ENCODE results near the gene LRP2.

Gene LRP2

DNA sequence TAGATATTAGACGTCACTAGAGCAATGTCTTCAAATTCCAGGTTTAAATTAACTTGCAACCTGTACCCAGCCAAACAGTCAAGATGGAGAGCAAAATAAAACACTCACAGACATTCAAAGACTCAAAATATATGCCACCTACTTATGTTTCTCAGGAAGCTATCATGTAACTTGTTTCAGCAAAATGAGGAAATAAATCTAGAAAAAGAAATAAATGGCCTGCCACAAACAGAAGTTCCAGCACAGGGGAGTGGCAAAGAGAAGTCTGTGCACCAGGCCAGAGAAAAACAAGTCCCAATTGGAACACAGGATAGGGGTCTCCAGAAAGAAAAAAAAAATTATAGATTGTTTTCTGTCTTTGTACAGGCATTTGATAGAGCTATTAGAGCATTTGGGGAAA lies 96.7 kb downstream of the LRP2 start:
- peaks cover 0 to 3% of the 10 kb centered on the region in 2 donors for H3K9me3 Mint-ChIP-seq
- H3K27me3 Mint-ChIP-seq = no peaks in the 10 kb centered on the region
- no peak overlapping the region for H3K27ac Mint-ChIP-seq
- H3K4me3 Mint-ChIP-seq = no peak overlapping the region
- H3K36me3 Mint-ChIP-seq = no peaks in the 10 kb centered on the region
- ATAC-seq (replicated peaks) (no peak), DNase-seq (no peak)
- peaks cover 0 to 7% of the 10 kb centered on the region in 2 donors for H3K4me1 Mint-ChIP-seq

DNA sequence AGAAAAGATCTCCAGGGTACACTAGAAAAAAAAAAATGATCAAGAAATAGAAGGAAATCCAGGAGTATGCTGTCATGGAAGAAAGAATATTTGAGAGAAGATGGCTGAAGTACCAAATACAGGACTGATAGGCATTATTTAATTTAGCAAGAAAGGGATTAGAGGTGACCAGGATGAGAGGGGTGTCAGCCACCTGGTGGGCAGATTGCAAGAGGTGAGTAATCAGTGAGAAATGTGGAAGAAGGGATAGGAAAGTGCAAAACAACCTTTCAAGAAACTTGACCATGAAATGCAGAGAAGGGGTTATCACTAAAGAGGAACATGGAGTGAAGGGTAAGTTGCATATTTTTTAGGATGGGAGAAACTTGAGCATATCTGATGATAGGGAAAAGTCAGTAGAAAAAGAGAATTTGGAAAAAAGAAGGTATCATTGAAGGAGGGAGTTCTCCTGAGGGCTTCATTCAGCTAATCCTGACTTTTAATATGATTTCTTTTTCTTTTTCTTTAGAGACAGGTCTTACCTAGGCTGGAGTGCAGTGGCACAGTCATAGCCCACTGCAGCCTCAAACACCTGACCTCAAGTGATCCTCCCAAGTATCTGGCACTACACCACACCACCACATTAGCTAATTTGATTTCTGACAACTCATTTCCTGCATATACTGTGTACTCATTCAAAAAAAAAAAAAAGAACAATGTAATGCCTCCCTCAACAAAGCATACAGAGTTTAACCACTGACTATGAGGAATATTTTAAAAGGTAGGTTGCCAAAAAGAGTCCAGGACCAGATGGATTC lies 101.3 kb downstream of the LRP2 start:
- Mint-ChIP-seq H3K27me3 (peaks cover 0 to 6% of the 10 kb centered on the region in 2 donors), H3K4me1 (peaks cover 0 to 7% of the 10 kb centered on the region in 2 donors), H3K36me3 (no peaks in the 10 kb centered on the region), H3K27ac (no peak overlapping the region), H3K9me3 (peaks cover 0 to 1% of the 10 kb centered on the region in 2 donors), H3K4me3 (no peak overlapping the region)
- ATAC-seq (replicated peaks) (no peak), DNase-seq (no peak)

DNA sequence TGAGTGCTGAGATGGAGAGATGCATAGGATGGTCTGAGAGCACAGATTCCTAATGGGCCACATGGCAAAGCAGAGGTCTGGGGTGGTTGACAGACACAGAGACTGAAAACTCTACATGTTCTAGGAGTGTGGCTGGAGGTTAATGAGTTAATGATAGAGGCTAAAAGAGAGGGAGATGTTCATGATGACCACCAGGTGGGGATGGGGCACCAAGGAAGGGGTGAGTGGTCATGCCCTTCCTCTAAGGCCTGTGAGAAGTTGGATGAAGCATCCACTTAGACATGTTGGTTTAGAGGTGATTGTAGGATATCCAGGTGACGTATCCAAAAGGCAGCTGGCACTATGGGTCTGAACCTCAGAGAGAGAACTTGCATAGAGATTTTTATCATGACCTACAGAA lies 102.1 kb downstream of the LRP2 start:
- no peak overlapping the region for H3K27ac Mint-ChIP-seq
- H3K4me1 Mint-ChIP-seq = peaks cover 0 to 1% of the 10 kb centered on the region in 2 donors
- ATAC-seq (replicated peaks) = no peak
- H3K4me3 Mint-ChIP-seq = no peak overlapping the region
- peaks cover 0 to 1% of the 10 kb centered on the region in 2 donors for H3K9me3 Mint-ChIP-seq
- no peak for DNase-seq
- H3K27me3 Mint-ChIP-seq = peaks cover 0 to 6% of the 10 kb centered on the region in 2 donors
- H3K36me3 Mint-ChIP-seq = no peaks in the 10 kb centered on the region

DNA sequence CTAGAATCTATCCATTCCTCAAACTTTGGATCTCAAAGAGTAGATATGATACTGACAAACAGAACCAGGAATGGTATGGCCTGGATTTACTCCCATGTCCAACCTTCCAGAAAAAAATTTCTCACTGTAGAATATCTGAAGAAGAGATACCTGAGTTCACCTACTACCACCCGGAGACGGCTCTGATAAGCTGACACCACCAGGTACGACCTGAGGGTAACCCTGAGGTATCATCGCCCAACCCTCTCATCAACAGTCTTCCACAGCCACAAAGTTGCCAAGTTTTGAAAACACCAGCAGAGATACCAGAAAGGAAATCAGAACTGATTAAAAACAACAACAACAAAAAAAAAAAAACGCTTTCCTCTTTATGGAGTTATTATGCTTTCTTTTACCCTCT lies 102.9 kb downstream of the LRP2 start:
- Mint-ChIP-seq H3K4me1 (no peaks in the 10 kb centered on the region), H3K27me3 (peaks cover 0 to 6% of the 10 kb centered on the region in 2 donors), H3K27ac (no peak overlapping the region), H3K9me3 (peaks cover 0 to 1% of the 10 kb centered on the region in 2 donors), H3K36me3 (no peaks in the 10 kb centered on the region), H3K4me3 (no peak overlapping the region)
- ATAC-seq (replicated peaks) (no peak), DNase-seq (no peak)

DNA sequence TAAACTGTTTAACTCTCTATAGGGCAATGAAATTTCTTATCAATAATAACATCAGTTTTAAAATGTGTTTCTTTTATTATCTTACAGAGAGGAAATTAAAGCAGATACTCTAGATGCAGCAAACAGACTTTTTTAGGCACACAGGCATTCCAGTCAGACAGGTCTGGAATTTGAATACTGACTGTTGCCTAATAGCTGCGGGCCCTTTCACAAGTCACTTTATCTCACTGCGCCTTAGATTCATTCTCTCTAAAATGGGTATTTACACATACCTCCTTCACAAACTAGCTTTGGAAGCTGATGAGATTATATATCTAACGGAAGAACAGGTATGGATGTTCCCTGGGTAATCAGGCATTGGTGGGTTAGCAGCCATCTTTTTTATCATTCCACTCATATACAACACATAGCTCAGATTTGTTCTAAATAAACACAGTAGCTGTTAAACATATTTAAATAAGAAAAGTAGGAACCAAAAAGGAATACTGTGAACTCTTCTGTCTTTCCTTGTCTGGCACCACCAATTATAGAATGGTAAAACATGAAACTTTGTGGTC lies 104.2 kb downstream of the LRP2 start:
- no peak for ATAC-seq (replicated peaks)
- Mint-ChIP-seq H3K4me3 (no peak overlapping the region), H3K27ac (no peak overlapping the region), H3K4me1 (no peaks in the 10 kb centered on the region), H3K9me3 (peaks cover 0 to 1% of the 10 kb centered on the region in 2 donors), H3K27me3 (peaks cover 0 to 6% of the 10 kb centered on the region in 2 donors), H3K36me3 (no peaks in the 10 kb centered on the region)
- DNase-seq = no peak

DNA sequence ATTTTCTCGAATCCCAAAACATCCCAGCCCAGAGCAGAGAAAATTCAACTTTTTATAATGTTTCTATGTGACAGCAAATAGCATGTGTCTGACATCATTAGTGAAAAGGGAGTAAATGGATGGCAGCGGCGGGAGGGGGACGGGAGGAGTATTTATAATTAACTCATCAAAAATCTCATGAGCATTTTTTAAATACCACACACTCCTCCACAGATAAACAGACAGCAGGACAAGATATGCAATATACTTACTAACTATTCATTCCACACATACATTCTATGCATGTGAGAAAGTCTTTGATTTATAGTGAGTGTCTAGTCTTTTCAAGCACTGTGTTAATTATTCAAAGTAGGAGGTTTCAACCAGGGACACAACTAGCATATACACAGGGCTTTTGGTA lies 107.6 kb downstream of the LRP2 start:
- no peaks in the 10 kb centered on the region for H3K4me1 Mint-ChIP-seq
- no peaks in the 10 kb centered on the region for H3K9me3 Mint-ChIP-seq
- DNase-seq = no peak
- no peaks in the 10 kb centered on the region for H3K36me3 Mint-ChIP-seq
- peaks cover 0 to 6% of the 10 kb centered on the region in 2 donors for H3K27me3 Mint-ChIP-seq
- ATAC-seq (replicated peaks) = no peak
- H3K27ac Mint-ChIP-seq = no peak overlapping the region
- no peak overlapping the region for H3K4me3 Mint-ChIP-seq

DNA sequence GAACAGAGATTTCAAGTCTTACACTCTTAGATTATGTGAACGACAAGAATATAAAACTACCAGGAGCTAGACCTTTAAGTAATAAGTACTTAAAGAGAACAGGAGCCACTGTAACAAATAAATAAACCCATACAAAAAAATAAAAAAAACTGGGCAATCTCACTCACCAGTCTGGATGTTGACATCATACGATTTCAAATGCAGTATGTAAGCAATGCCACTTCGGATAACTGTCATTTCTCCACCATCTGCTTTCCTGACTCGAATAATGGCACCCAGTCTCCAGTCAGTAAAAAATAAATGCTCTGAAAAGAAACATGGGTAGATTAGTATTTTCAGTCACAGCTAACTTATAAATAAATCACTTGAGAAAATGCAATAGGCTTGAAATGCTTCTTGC lies 115.1 kb downstream of the LRP2 start:
- Mint-ChIP-seq H3K9me3 (no peaks in the 10 kb centered on the region), H3K27me3 (no peaks in the 10 kb centered on the region), H3K36me3 (no peaks in the 10 kb centered on the region), H3K27ac (no peak overlapping the region), H3K4me1 (no peaks in the 10 kb centered on the region), H3K4me3 (no peak overlapping the region)
- DNase-seq (no peak), ATAC-seq (replicated peaks) (no peak)

DNA sequence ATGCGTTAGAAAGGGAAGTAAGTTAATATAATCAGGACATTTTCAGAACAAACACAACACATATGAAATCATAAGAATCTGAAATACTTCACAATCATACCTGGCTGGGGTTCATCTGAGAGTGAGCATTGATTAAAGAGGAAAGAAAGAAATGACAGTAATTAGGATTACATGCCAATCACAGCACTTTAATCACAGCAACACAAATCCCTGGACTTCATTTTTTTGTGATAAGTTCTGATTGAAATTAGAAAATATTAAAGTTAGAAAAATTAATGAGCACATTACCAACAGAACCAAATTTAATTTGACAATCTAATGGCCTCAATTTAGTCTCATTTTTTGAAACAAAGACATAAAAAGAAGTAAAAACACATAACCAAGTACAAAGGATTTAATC lies 121.9 kb downstream of the LRP2 start:
- Mint-ChIP-seq H3K36me3 (no peaks in the 10 kb centered on the region), H3K27ac (no peak overlapping the region)

DNA sequence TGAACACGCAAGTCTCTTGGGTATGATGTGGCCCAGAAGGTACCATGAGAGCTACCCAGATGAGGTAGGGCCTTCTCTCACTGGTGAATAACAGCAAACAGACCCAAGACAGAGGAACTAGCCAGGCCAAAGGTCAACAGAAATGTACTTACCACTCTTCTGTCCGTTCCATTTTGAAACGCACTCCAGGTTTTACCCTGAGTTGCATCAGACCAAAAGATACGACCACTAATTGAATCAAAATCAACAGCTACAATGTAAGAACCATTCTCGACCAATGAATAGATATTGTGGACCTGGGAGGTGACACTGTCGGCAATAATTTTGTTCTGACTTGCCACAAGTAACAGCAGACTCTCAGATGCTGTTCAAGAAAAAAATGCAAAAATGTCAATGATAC lies 124.4 kb downstream of the LRP2 start:
- DNase-seq = no peak
- ATAC-seq (replicated peaks) = no peak
- H3K4me1 Mint-ChIP-seq = peaks cover 0 to 3% of the 10 kb centered on the region in 2 donors
- peaks cover 0 to 3% of the 10 kb centered on the region in 2 donors for H3K27me3 Mint-ChIP-seq
- no peaks in the 10 kb centered on the region for H3K36me3 Mint-ChIP-seq
- no peak overlapping the region for H3K4me3 Mint-ChIP-seq
- H3K27ac Mint-ChIP-seq = no peak overlapping the region
- no peaks in the 10 kb centered on the region for H3K9me3 Mint-ChIP-seq

More for the DNA sequence above, 121.9 kb downstream of the LRP2 start:
- ATAC-seq (replicated peaks) (no peak), DNase-seq (no peak)
- Mint-ChIP-seq H3K27me3 (peaks cover 0 to 3% of the 10 kb centered on the region in 2 donors), H3K4me1 (peaks cover 0 to 3% of the 10 kb centered on the region in 2 donors), H3K4me3 (no peak overlapping the region), H3K9me3 (no peaks in the 10 kb centered on the region)

DNA sequence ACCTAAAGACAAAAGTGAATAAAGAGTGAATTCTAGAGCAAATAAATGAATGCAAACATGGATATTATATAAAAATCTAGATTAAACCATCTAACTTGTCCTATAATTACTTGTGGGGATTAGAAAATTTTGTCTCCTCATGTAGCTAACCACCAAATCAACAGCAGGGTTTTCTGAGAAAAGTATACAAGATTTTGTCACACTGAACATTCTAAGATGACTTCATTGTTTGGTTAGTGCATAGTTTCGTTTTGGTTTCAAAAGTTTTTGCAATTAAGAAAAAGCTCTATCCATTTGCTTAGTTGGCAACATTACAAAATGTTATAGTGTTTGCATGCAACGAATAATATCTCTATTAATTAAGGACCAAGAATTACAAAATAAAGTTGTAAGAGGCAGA lies 125.0 kb downstream of the LRP2 start:
- H3K36me3 Mint-ChIP-seq = no peaks in the 10 kb centered on the region
- no peak overlapping the region for H3K4me3 Mint-ChIP-seq
- no peaks in the 10 kb centered on the region for H3K9me3 Mint-ChIP-seq
- peaks cover 0 to 3% of the 10 kb centered on the region in 2 donors for H3K27me3 Mint-ChIP-seq
- DNase-seq (no peak), ATAC-seq (replicated peaks) (no peak)
- no peak overlapping the region for H3K27ac Mint-ChIP-seq
- peaks cover 0 to 3% of the 10 kb centered on the region in 2 donors for H3K4me1 Mint-ChIP-seq

DNA sequence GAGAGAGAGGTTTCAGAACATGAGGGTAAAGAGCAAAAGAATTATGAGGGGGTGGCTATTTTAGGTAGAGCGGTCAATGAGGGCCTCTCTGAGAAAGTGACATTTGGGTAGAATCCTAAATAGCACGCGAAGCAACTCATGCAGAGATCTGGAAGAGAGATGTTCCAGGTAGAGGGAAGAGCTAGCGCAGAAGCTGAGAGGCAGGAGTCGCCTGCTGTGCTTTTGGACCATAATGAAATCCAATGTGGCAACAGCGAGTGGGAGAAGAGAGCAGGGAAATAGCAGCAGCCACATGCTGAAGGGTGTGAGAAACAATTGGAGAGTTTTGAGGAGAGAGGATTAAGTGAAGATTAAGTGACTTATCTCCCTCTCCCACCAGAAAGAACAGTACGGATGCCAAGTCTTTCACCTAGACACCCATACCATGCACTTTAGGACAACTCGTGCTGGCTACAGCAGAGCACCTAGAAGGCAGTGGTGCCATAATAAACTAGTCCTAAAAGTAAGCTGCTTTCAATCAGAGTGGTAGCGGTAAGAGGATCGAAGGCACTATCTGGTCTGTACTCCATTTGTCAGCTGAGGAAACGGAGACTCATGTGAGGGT lies 129.7 kb downstream of the LRP2 start:
- H3K27me3 Mint-ChIP-seq = no peaks in the 10 kb centered on the region
- no peak for ATAC-seq (replicated peaks)

DNA sequence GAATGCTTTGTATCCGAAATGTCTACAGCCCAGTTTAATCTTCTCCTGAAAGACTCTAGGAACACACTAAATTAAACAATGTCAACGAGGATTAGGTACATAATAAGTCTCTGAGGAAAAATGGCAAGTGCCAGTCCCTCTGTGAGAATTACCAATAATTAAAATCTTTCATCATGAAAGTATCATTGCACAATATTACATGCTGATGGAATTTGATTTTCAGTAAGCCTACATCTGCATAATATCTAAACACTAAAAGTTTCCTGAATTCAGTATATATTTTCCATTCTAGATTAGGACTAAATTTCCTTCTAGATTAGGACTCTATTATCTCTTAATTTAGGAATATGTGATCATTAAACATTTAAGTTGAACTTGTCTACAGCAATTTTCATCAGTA lies 132.1 kb downstream of the LRP2 start:
- Mint-ChIP-seq H3K27ac (no peak overlapping the region), H3K27me3 (no peaks in the 10 kb centered on the region), H3K9me3 (no peaks in the 10 kb centered on the region), H3K4me3 (no peak overlapping the region), H3K4me1 (no peaks in the 10 kb centered on the region), H3K36me3 (no peaks in the 10 kb centered on the region)
- no peak for ATAC-seq (replicated peaks)
- DNase-seq = no peak

More for the DNA sequence above, 129.7 kb downstream of the LRP2 start:
- DNase-seq = no peak
- Mint-ChIP-seq H3K9me3 (no peaks in the 10 kb centered on the region), H3K4me1 (no peaks in the 10 kb centered on the region), H3K4me3 (no peak overlapping the region), H3K27ac (no peak overlapping the region), H3K36me3 (no peaks in the 10 kb centered on the region)

DNA sequence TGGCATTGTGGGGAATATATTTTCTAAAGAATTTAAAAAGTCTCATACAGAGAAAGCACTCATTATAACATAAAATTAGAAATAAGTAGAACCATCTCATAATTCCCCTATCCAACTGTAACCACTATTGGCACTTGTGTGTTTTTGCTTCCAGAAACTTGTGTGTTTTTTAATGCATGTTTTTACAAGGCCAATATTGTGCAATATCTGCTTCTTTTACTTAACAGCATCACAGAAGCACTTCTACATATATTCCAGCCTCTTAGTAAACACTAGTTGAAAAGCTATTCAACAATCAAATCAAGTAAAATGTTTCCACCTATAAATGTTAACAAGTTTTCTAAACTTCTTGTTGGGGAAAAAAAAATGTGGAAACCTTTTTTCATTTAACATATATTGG lies 132.7 kb downstream of the LRP2 start:
- DNase-seq (no peak), ATAC-seq (replicated peaks) (no peak)
- Mint-ChIP-seq H3K4me1 (no peaks in the 10 kb centered on the region), H3K27ac (no peak overlapping the region), H3K9me3 (no peaks in the 10 kb centered on the region), H3K4me3 (no peak overlapping the region), H3K36me3 (no peaks in the 10 kb centered on the region), H3K27me3 (no peaks in the 10 kb centered on the region)

DNA sequence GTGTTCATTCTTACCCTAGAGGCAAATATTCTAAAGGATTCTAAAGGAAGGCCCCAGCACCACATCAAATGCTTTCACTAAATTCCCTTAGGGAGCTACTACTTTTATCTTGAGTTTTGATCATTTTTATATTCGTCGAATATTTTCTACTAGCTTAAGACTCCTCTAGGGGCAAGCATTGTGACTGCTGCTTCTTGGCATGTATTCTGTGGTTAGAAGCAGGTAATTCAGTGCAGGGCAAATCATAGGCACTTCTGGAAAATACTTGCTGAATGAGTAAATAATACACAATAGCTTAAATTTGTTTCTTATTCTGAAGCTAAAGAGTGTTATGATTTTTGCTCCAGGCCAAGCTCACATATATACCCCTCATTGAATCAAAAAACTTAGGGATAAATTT lies 136.4 kb downstream of the LRP2 start:
- DNase-seq = no peak
- no peak for ATAC-seq (replicated peaks)
- Mint-ChIP-seq H3K9me3 (no peaks in the 10 kb centered on the region), H3K27me3 (no peaks in the 10 kb centered on the region), H3K4me1 (no peaks in the 10 kb centered on the region), H3K27ac (no peak overlapping the region), H3K4me3 (no peak overlapping the region), H3K36me3 (no peaks in the 10 kb centered on the region)

DNA sequence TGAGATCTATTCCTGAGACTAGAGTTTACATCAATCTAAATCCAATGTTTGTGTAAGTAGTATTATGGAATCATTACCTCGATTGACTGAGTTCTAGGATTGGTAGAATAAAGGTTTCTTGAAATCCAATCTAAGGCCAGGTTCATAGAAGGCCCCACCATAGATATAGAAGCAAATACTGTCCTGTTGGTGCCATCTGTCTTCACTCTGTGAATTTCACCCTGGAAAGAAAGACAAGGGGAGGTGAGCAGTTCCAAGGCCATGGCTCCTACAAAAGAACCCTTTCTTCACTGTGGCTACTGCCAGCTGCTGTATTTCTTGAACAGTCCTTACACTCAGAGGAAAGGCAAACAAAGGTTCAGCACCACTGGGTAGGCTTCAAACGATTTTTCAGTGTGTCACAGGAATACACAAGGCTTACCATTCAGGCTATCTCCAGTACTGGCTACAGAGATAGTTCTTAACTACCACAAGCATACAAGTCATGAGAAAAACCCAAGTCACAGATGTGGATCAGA lies 137.0 kb downstream of the LRP2 start:
- Mint-ChIP-seq H3K27me3 (no peaks in the 10 kb centered on the region), H3K36me3 (no peaks in the 10 kb centered on the region), H3K4me1 (no peaks in the 10 kb centered on the region), H3K9me3 (no peaks in the 10 kb centered on the region), H3K27ac (no peak overlapping the region), H3K4me3 (no peak overlapping the region)
- DNase-seq (no peak), ATAC-seq (replicated peaks) (no peak)
